Hepatocyte (in vitro differentiated cells): ENCODE results near the gene SIM2.

ENCODE experiments used
- CTCF ChIP-seq: fragments of 200-600 bp; sonication (generic); IDR thresholded peaks from 2 replicates; pipeline ENCODE4 v1.5.1; 2016; ENCODE audit warnings: antibody characterized with exemption, mild to moderate bottlenecking; ENCODE audit not compliant: poor library complexity
- EZH2 ChIP-seq: fragments of 200-600 bp; sonication (generic); IDR thresholded peaks from 2 replicates; pipeline ENCODE4 v1.6.1; 2016; ENCODE audit warnings: antibody characterized with exemption, mild to moderate bottlenecking, borderline replicate concordance

- TF ChIP-seq CTCF (no peak), EZH2 (no peak)
Measured at GRCh38 chr21:36694031-36694515, 4.8 kb upstream of the SIM2 start.
